GM18517 (cell line): ENCODE measurements around the gene POLR3B.

Experiments used
- ATAC-seq: cut with Tn5 transposase; IDR thresholded peaks from one replicate; pipeline ENCODE4 v1.9.1; 2021; ENCODE audit warnings: mild to moderate bottlenecking, moderate library complexity; ENCODE audit not compliant: unreplicated experiment

POLR3B gene

DNA sequence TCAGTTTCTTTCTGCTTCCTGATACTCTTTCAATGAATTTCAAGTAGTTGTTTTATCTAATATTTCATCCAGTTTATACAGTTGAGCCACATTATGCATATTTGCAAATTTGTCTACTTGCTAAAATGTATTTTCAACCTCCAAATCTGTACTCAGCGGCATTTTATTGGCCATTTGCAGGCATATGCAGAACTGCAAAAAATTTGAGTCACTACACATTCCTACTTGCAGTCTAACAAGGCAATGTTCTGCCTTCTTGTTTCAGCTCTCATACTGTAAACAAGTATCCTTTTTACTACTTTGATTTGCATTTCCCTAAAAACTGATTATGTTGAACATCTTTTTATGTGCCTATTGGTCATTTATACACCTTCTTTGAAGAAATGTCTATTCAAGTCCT lies 55.0 kb downstream of the POLR3B start:
- ATAC-seq = no peak

DNA sequence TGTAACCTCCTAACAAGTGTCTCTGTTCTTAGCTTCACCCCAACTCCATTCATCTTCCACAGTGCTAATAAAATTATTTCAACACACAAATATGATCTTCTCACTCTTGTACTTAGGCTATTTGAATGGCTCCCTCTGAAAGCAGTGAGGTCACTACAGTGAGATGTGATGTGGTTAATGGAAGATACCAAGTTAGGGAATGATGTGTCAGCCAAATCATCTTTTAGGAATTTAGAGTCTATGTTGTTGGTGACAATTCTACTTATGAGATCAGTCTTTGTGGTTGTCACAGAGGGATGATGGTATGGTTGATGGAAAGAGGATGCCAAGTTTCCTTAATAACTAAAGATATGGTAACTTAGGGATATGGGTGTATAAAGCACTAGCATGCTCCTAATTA lies 57.6 kb downstream of the POLR3B start:
- no peak for ATAC-seq

DNA sequence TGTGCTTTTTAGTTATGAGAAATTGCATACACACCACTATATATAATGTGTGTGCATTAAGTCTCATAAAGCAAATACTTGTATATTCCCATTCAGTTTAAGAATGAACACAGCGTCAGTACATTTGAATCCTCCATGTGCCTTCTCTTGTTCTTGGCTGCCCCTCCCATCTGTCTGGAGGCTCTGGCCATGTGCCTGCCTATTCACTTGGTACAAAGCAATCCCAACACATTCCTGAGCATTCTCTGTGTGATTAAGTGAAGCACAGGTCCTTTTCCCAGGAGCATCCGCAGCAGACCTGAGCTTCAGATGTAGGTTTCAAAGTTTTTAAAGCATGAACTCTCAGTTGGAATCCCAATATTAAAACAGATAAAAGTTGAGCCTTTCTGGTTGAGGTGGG lies 58.7 kb downstream of the POLR3B start:
- no peak for ATAC-seq

DNA sequence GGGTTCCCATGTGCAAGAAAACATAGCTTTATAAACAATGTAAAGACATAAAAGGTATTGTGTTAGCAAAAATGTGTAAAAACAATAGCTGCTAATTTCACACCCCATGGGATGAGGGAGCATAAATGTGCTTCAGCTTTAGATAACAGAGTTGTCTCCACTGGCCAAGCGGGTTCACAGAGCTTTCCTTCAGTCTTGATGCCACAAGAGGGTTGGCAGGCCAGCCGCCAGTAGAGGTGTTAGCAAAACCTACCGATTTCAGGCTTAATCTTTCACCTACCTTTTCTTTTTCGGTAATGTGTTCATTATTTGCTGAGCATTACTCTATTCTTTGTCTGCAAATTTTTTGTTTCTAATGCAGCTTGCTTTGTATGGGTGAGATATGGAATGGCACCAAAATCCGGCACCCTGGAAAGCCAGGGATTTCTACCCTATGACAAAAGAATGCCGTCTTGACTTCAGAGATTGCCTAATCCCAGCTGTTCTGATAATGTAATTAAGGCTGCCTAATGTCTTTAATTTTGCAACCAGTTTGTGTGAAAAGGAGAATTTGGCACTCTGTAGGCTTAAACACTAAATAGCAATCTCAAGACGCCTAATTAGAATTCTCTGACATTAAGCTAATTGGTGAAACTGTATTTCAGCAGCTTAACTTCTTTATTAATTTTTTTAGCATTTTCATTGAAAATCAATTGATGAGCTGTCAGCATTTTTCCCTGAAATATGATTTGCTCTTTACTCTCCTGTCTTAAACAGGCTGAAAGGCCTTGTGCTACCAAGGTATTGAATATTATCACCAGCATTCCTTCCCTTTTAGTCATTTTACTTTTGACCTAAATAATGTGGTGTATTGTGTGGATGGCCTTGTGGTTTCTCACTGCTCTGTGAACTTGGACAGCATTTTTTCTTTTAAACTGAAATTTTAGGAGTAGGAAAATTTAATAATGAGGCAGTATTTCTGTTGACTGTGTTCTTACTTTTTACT lies 60.7 kb downstream of the POLR3B start:
- ATAC-seq = no peak

DNA sequence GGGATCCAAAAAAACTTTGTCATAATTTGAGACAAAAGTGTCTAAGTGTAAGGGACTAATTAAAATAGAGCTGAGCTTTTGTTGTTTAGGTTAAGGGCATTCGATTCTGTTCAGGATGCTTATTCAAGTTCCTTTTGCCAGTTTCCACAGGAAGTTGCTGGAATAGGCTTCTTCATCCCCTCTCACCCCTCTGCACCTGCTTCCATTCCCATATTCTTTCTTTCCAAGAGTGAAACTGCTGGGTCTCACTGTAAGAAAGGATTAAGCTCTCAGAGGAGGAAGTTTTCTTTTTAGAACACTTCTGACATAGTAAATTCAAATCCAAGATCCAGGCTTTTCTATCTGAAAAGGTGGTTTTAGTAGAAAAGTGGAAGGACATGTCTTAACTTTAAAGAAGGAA lies 61.4 kb downstream of the POLR3B start:
- ATAC-seq = no peak

DNA sequence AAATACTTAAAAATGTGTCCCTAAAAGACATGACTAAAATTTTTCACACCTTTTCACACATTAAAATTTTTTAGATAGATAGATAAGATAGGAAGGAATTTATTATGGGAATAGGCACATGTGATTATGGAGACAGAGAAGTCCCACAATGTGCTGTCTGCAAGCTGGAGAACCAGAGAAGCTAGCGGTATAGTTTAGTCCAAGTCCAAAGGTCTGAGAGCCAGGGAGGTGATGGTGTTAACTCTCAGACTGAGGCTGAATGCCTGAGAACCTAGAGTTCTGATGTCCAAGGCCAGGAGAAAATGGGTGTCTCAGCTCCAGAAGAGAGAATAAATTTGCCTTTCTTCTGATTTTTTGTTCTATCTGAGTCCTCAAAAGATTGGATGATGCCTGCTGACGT lies 65.7 kb downstream of the POLR3B start:
- ATAC-seq = no peak

DNA sequence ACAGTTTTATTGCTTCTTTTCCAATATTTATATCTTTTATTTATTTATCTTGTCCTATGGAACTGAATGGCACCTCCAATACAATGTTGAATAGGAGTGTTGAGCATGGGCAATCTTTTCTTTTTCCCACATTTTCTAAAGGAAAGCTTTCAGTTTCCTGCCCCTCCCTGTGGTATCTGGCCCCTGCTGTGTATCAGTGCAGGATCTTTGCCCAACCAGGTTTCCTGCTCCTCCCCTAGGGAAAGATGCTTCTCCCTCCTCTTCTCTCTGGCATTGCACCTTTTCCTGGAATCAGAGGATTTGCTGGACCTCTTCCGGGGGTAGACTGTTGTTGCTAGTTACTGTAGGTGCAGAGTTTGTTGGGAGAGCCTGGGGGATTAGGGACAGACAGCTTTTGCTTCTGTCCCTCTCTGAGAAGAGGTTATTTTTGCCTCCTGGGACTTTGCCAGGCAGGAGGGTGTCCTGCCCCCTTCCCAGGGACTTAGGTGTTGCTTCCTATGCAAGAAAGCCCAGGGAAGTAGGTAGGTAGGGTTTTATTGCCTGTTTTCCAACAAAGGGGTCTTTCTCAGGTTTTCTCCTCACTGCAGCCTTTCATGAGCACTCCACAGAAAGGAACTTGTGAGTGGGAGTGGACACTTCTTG lies 67.6 kb downstream of the POLR3B start:
- ATAC-seq = no peak

DNA sequence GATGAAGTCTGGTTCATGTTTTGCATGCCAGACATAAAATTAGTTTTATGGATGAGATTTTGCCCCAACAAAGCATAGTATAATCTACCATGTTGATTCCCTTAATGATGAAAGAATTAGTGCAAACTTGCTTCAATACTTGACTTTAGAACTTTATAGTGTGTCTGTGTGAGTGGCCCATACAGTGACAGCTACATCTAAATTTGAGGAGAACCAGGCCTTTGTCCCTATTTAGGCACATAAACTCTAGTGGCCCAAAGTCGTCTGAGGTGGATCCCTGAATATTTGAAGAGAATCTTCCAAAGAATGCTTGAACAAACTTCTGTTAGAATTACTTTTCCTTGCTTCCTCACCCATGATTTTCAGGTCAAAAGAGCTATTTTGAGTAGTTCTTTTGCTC lies 70.4 kb downstream of the POLR3B start:
- no peak for ATAC-seq

DNA sequence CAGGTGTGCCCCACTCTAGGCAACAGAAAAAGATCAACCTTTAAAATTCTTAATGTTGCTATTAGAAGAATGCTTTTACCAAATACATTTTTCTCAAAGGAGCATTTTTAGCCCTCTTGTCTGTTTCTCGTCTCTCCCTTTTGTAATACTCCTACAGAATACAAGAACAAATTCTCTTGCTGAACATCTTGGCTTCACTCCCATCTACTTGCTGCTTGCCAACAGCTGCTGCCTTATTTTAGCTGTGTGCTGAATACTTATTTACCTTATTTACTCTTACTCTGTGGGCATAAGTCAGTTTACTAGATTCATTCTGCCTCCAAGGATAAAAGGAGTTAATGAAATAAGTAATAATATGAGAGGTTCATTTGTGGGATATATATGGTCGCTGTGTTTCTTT lies 70.8 kb downstream of the POLR3B start:
- no peak for ATAC-seq

DNA sequence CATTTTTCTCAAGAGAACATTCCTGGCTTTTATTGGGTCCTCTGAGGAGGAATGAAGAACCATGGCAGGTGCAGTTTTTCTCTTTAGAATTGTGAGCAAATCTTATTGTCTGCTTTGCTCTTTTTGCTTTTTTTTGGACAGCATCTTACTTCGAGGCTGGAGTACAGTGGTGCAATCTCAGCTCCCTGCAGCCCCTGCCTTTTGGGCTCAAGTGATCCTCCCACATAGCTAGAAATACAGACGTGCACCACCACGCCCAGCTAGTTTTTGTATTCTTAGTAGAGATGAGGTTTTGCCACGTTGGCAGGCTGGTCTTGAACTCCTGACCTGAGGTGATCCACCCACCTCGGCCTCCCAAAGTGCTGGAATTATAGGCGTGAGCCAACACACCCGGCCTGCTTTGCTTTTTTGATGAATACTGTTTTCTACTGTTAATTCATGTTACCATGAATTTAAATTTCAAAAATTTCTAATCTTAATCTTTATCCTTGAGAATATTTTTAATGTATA lies 71.5 kb downstream of the POLR3B start:
- ATAC-seq = no peak

DNA sequence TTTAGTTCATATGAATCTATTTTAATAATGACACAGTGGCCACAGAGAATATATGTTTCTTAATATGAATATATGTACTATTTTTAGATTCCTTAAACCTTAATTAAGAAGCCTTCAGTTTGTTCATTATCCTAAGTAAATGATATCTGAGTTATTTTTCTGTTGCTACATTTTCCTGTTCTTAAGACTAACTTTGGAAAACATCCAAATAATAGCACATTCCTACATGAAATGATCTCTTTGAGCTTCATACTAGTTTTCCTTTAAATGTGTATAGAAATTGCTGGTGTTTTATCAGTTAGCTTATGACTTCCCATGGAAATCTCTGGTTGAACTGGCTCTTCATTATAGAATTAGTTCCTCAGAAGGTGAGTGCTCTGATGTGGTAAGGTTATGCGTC lies 72.1 kb downstream of the POLR3B start:
- no peak for ATAC-seq

DNA sequence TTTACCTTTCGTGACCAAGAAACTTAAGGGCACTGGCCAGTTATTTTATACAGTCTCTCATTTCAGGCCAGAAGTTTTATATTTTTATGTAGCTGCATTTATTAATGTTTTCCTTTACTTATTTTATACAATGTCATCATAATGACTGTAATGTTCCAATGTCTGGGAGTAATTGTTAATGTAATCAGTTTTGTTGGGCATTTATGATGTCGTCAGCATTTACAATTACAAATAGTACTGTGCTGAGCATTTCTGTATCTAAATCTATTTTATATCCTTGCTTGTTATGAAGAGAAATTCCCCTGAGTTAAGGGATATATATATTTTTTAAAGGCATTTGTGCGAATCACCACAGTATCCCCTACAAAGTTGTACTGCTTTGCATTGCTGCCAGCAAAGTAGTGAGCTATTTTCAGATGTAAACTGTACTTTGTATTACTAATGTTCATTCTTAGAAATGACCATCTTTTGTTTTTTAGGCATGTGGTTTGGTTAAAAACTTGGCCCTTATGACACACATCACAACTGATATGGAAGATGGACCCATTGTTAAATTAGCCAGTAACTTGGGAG lies 74.4 kb downstream of the POLR3B start:
- no peak for ATAC-seq

DNA sequence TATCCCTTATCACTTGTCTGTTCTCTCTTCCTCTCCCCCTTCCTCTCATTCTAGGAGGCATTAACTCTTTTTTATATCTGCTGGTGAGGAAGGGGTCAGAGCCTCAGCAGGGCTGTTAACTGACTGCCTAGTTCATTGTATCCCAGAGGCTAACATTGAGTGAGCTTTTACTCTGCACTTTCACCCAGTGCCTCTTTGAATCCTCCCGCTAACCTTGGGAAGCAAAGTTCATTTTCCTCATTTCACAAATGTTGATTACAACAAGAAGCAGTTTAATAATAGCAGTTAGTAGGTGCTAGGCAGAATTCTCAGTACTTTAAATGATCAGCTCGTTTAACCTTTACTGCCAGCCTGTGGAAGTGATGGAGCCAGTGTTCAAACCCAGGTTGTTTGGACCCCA lies 75.5 kb downstream of the POLR3B start:
- ATAC-seq = no peak

DNA sequence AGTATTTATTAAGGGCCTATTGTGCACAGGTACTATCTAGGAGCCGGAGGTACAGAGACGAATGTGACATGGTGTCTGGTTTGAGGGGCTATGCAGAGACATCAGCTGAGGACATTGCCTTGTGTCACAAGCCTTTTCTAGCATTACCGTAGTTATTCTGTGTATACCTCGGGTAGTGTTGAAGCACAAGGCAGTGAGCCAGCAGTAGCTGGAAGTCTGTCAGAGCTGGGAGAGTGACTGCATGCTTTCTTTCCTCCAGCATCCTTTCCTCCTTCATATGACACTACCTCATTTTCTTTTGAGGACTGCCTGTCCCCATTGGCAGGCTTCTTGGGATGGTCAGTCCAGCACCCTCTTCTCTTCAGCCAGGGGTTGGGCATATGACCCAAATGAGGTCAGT lies 77.0 kb downstream of the POLR3B start:
- ATAC-seq = no peak

DNA sequence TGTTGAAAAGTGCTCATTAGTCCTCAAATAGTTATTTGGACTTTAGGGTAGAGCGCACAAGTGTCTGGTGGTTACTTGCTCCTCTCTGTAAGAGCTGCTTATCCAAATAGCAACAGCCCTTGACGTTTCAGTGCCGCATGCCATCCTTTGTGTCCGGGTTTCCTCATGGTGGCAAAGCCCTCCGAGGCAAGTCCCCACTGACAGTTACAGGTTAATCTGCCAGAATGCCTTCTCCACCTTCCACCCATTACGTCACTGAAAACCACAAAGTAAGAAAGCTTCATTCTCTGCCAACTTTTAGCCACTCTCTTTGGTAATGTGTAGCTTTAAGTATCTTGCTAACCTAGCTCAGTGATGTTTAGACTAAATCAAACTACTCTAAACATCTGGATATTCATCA lies 78.6 kb downstream of the POLR3B start:
- no peak for ATAC-seq

DNA sequence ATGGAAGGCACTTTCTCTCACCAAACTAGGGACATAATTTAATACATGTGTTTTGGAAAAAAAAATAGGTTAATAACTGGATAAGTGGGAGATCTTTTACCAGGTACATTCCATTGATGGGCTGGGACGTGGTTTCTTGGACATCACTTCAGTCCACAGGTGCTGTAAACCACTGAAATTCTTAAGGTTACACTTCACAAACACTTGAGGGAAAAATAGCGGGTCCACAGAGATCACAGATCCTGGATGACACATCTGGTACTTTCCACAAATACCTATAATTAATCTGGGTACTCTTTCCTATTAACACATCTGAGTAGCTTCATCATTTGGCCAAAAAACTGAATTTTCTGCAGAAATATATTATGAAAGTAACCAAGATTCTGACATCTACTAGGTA lies 85.0 kb downstream of the POLR3B start:
- no peak for ATAC-seq

DNA sequence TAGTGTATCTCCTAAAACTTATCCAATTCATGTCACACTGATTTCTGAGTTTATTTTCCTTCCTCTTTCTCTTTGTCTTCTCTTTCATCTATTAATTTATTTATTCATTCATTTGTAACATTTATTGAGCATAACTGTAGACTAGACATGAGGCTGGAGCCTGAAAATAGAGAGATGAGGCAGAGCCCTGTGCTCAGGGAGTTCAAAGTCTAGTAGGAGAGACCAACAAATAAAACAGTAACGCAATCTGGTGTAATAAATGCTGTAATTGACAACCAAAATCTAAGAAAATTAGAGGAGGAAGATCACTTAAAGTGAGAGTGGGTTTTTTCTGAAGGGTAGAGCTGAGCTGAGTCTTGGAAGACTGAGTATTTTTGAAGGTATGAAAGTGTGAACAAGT lies 87.5 kb downstream of the POLR3B start:
- no peak for ATAC-seq

DNA sequence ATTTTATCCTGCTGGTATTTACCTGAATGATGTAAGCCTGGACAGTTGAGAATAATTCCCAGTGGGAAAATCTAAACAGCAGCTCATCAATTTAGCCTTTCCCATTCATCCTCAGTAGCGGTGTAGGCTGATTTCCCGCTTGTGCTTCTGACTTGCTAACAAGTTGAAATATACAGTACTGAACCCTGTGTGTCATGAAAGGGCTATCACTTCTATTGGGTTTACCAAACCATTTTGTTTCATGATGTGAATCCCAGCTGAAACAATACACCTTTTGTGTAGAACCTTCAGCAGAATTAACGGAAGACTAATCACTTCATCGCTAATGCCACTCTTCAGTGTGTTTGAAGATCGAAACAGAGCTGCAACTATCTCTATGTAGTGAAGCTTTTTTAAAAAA lies 88.4 kb downstream of the POLR3B start:
- ATAC-seq = no peak

DNA sequence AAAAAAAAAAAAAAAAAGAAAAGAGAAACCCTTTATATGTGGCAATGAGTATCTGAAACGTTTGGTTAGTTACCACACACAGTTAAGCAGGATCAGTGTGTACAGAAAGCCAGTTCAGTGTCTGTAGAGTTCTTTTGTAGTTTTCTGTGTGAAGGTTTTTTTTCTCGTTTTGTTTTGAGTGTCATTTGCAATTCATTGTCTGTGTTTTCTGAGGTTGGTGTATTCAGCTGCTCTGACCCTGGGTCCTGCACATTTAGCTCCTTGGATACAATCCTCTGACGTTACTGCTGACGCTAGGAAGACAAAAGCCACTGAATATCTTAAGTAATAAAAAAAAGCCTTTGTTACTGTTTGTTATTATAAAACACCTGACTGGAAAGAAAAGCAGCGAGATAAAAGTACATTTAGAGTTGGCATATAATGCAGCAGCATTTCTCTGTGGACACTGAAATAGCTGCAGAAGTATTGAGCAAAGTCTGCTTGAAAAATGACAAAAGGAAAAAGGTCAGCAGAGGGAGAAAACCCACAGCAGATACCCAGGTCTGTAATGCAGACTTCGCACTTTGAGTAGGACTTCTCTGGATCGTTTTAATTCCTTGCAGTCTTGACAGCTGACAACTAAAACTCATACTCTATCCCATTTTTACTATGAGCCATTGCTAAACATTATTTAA lies 89.0 kb downstream of the POLR3B start:
- ATAC-seq = no peak

DNA sequence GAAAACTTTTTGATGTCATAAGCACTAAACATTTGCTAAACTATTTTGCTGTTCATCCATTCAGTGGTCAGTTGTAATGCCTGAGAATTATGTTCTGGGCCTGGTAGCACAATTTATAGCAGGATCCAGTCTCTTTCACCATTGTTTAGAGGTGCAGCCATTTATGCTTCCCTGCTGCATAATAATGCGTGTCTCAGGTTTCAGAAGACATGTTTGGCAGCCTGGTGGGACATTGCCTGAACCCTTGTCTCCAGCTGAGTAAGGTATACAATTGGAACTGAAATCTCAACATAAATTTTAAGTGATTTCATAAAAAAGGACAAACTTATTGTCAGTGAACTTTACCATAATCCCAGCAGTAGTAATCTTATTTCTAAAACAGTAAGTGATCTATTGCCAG lies 94.8 kb downstream of the POLR3B start:
- no peak for ATAC-seq

DNA sequence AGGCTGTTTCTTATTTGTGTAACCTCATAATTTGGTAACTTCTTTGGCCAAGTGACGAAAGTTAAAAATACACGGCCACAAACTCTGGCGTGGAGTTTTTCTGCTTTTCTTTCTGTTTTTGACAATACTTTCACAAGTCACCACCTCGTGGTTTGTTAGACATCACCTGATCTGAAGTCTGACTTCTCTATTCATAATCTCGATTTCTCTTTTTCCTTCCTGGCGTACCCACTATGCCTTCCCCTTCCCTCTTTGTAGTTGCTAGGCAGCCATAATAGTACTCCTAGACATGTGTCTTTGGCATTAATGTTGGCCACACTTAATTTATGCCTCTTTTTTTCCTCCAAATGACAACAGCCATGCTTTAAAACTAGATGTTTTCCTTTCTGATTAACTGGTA lies 97.6 kb downstream of the POLR3B start:
- ATAC-seq = peak; percentile 74
